GM21737 (cell line): ENCODE results near the gene TBC1D2.
"Not testable (repeated sequence)": the region's sequence is repeated elsewhere in the genome, so short reads cannot be mapped to it uniquely, and the experiment has no call there.

Experiments used
- ATAC-seq: cut with Tn5 transposase; IDR thresholded peaks from one replicate; pipeline ENCODE4 v1.9.1; 2021; ENCODE audit warnings: mild to moderate bottlenecking, moderate library complexity; ENCODE audit not compliant: unreplicated experiment

TBC1D2 gene

GRCh38 chr9:98255578-98256296, at the start of gene TBC1D2:
Gene TBC1D2, minus strand, starts transcription at chr9:98255649. Its CDS starts 108 bp downstream, at chr9:98255541.
- ATAC-seq = peak; percentile 92

GRCh38 chr9:98304381-98304780, 48.9 kb upstream of the TBC1D2 start:
- ATAC-seq = no peak

- ATAC-seq = no peak
These were observed 48.2 kb upstream of the TBC1D2 start for GRCh38 chr9:98303633-98304125.

- no peak for ATAC-seq
These were observed 47.6 kb upstream of the TBC1D2 start for GRCh38 chr9:98302938-98303632.

- ATAC-seq = no peak
These were observed 46.7 kb upstream of the TBC1D2 start for GRCh38 chr9:98302150-98302549.

GRCh38 chr9:98300611-98301010, 45.2 kb upstream of the TBC1D2 start:
- no peak for ATAC-seq

- no peak for ATAC-seq
These were observed 43.0 kb upstream of the TBC1D2 start for GRCh38 chr9:98298476-98298875.

- no peak for ATAC-seq
These were observed 40.4 kb upstream of the TBC1D2 start for GRCh38 chr9:98295824-98296223.

- ATAC-seq = no peak
These were observed 36.4 kb upstream of the TBC1D2 start for GRCh38 chr9:98291820-98292219.

GRCh38 chr9:98290411-98290810, 35.0 kb upstream of the TBC1D2 start:
- no peak for ATAC-seq

GRCh38 chr9:98289614-98290201, 34.3 kb upstream of the TBC1D2 start:
- ATAC-seq = no peak

GRCh38 chr9:98288881-98289280, 33.4 kb upstream of the TBC1D2 start:
- no peak for ATAC-seq

GRCh38 chr9:98287384-98287783, 31.9 kb upstream of the TBC1D2 start:
- ATAC-seq = no peak

GRCh38 chr9:98285446-98285845, 30.0 kb upstream of the TBC1D2 start:
- ATAC-seq = no peak

GRCh38 chr9:98284754-98285153, 29.3 kb upstream of the TBC1D2 start:
- ATAC-seq = no peak

GRCh38 chr9:98283143-98283542, 27.7 kb upstream of the TBC1D2 start:
- not testable (repeated sequence) for ATAC-seq

GRCh38 chr9:98281281-98281680, 25.8 kb upstream of the TBC1D2 start:
- ATAC-seq = no peak

- ATAC-seq = no peak
These were observed 25.1 kb upstream of the TBC1D2 start for GRCh38 chr9:98280574-98280973.

- no peak for ATAC-seq
These were observed 24.7 kb upstream of the TBC1D2 start for GRCh38 chr9:98280162-98280561.

GRCh38 chr9:98276907-98277469, 21.5 kb upstream of the TBC1D2 start:
- ATAC-seq = no peak

GRCh38 chr9:98275159-98275558, 19.7 kb upstream of the TBC1D2 start:
- ATAC-seq = no peak

- no peak for ATAC-seq
These were observed 16.6 kb upstream of the TBC1D2 start for GRCh38 chr9:98272083-98272482.
